SHP77 (cell line): Measurements from ENCODE around the gene ELK3.

Source experiments
- DNase-seq, 2 experiments: peaks; one replicate each; lab custom pipeline; 2025; lab: John Stamatoyannopoulos, UW

Gene ELK3

DNA sequence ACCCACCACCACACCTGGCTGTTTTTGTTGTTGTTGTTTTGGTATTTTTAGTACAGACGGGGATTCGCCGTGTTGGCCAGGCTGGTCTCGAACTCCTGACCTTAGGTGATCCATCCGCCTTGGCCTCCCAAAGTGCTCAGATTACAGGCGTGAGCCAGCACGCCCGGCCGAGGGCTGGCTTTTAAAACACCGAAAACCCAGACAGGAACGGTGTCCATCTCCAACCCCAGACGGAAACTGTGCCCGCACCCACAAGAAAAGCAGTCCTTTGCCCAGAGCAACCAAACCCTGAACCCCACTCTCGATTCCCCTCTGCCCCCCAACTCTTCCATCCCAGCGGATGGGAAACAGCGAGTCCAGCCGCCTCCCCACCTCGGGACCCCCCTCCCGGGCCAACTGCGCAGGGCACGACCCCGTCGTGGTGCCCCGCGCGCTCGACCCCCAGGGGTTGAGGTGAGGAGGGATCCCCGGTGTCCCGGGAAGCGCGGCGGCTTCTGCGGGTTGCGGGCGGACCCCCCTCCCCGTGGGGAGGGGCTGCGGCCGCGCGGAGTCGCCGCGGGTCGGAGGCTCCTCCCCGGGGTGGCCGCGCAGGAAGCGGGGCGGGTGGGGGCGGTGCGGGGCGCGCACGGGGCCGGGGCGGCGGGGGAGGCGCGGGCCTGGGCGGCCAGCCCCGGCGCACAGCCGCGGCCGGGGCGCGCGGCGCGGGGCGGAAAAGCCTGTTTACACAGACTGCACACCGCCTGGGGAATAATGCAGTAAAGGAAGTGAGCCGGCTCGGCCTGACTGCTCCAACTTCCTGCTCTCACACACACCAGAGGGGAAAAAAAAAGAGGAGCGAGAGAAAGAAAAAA lies at the start of gene ELK3:
ELK3 (plus strand) TSS at position 651 of the 851 bp plus-strand sequence.
- DNase-seq = peak; percentile 41 to 59

GRCh38 chr12:96146747-96147146 lies 47.4 kb upstream of the ELK3 start:
- DNase-seq = no peak

DNA sequence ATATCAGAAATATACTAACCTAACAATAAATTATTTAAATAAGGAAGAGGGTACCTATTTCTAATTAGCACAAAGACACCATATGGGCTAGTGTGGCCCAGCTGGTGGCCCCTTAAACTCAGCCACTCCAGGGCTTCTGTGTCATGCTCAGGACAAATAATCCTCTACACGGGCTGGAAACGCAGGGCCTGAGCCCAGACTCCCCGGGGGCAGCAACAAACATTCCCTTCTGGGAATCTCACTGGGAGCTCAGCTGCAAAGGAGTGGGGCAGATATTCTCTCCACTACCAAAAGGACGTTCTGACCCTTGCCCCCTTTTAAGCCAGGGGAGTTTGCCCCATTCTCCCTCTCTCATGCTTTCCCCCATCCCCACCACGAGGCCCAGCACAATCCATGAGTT lies 43.7 kb upstream of the ELK3 start:
- no peak for DNase-seq

DNA sequence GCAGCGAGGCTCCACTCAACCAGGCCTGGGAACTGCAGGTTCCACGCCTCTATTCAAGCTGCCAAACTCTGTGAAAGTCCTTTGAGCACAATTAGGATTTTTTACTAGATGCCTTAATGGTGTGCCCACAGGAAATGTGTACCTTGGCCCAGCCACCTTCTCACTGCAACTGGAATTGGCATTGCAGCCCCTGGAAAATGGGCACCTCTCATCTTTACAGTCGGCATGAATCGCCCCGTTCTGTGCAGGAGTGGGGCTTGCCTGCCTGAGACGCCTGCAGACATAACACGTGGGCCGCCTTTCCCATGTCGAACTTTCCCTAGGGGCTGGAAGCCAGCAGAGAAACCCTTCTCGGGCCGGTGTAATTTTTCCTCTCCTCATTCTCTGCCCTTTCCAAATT lies 42.0 kb upstream of the ELK3 start:
- no peak for DNase-seq

- DNase-seq = no peak
Observed at GRCh38 chr12:96153131-96153725, 40.9 kb upstream of the ELK3 start.

DNA sequence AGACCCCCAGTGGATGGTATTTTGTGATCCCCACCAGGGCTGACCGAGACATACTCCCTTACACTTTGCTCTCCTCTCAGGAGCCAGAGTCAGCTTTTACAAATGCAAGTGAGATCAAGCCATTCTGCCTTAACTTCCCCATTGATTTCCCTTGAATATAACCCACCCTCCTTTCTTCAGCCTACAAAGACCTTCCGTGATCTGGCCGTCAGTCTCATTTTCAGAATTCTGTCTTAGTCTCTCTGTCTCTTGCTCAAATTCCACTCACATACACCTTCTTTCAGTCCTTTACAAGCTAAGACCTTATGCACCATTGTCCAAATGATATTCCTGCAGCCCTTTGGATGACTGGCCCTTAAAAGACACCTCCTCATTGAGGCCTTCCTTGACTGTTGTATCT lies 39.0 kb upstream of the ELK3 start:
- no peak for DNase-seq

- no peak for DNase-seq
Observed at GRCh38 chr12:96155781-96156180, 38.4 kb upstream of the ELK3 start.

DNA sequence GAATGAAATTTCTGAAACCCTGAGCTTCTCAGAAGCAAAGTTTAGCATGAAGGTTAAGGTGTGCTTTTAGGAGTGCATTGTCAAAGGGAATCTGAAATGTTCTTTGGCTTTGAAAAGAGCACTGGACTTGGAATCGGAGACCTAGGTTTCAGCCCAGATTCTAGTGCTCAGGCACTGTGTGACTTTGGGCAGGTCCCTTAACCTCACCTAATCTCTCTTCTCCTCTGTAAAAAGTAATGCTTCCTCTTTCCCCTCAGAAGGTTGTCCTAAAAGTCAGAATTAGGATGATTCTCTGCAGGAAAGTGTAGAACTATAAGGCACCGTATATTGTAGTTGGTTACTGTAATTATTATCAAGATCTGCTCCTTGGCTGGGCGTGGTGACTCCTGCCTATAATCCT lies 38.0 kb upstream of the ELK3 start:
- no peak for DNase-seq

DNA sequence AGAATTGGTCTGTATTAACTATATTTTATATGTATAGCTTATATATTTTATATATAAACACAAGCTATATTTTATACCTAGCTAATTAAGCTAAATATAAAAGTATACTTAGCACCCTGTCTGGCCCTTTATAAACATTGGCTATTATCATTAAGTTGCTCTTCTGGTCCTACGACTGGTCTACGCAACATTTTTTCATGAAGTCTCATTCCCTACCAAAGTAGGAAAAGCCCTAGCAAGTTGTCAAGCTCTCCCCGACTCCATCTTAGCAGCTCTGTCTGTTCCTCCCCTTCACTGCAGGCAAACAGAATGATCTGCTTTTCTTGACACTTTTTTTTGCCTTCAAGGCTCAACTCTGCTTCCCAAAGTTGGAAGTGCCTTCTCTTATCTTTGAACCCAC lies 36.7 kb upstream of the ELK3 start:
- DNase-seq = no peak

GRCh38 chr12:96164951-96165811 lies 29.0 kb upstream of the ELK3 start:
- no peak for DNase-seq

- DNase-seq = no peak
Observed at GRCh38 chr12:96166765-96167164, 27.4 kb upstream of the ELK3 start.

DNA sequence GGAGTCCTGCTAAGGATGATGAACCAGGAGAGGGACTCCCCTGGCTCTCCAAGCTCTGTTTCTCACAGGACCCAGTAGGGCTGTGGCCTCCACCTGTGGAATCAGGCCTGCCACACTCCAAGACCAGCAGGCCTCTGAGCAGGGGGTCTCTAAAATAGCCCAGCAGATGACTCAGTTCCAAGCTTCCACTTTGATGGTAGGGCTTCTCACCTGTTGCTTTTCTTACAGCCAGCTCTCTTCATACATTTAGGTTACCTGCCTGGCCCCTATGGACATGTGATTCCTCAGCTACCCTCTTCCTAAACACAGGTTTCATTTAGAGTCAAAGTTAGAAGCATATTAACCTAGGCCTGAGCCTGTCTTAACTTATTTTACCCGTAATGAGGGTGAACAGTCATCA lies 26.7 kb upstream of the ELK3 start:
- DNase-seq = no peak

- DNase-seq = no peak
Observed at GRCh38 chr12:96170328-96170727, 23.8 kb upstream of the ELK3 start.

GRCh38 chr12:96170762-96171161 lies 23.4 kb upstream of the ELK3 start:
- DNase-seq = no peak

DNA sequence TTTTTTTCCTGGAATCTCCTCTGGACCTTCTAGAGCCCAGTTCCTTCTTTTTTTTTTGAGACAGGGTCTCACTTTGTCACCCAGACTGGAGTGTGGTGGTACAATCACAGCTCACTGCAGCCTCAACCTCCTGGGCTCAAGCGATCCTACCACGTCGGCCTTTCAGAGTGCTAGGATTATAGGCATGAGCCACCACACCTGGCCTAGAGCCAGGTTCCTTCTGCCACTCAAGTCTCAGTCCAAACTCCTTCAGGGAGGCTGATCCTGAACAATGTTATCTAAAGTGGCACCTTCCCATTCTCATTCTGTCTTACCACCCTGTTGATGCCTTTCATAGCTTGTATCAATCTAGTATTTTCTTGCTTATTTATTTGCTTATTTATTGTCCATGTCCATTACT lies 22.3 kb upstream of the ELK3 start:
- no peak for DNase-seq

- DNase-seq = no peak
Observed at GRCh38 chr12:96172981-96173380, 21.2 kb upstream of the ELK3 start.

DNA sequence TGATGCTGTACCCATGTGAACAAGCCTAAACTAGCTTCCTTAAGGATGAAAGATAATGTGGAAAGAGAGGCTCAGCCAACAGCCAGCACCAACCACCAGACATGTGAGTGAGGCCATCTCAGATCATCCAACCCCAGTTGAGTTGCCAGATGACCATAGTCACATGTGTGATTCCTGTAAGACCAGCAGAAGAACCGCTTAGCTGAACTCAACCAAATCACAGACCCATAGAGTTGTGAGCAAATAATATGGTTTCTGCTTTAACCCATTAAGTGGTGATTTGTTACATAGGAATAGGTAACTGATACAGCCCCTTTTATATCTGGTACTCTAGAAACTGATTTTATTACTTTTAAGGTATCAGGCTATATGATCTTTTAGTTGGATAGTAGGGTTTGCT lies 17.6 kb upstream of the ELK3 start:
- no peak for DNase-seq

GRCh38 chr12:96177013-96177412 lies 17.2 kb upstream of the ELK3 start:
- DNase-seq = no peak

DNA sequence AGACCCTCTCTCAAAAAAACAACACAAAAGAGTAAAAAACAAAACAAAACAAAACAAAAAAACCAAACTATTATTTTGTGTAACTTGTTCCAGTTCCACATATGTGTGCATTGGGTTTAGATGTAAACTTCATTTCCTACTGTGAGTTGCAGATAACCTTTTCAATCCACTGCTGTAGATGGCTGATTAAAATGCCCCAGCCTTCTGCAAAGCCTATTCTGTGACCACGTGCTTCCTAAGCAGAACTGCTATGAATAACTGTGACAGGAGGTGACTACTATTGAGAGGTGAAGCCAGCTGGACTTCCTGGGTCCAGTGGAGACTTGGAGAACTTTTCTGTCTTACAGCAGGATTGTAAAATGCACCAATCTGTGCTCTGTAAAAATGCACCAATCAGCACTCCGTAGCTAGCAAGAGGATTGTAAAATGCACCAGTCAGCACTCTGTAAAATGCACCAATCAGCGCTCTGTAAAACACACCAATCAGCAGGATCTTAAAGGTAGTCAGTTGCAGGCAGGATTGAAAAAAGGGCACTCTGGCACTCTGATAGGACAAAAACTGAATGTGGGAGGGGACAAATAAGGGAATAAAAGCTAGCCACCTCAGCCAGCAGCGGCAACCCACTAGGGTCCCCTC lies 10.3 kb upstream of the ELK3 start:
- no peak for DNase-seq

DNA sequence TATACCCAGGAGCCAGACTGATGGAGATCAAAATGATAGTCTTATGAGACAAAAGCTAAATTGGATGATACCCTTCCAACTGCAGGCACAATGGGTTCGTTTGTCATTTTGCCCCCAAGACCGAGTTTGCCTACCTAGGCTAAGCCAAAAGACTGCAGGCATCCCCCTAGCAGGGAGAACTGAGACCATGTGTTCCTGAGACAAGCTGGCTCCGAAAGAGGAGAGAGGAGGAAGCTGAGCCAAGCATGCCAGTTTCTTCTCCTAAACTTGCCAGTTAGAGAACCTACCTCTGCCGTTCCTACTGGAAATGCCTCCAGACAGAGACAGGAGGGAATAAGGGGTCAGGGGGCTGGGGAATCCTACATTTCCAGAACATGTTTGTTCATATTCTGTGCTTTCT lies 8.3 kb upstream of the ELK3 start:
- DNase-seq = no peak

DNA sequence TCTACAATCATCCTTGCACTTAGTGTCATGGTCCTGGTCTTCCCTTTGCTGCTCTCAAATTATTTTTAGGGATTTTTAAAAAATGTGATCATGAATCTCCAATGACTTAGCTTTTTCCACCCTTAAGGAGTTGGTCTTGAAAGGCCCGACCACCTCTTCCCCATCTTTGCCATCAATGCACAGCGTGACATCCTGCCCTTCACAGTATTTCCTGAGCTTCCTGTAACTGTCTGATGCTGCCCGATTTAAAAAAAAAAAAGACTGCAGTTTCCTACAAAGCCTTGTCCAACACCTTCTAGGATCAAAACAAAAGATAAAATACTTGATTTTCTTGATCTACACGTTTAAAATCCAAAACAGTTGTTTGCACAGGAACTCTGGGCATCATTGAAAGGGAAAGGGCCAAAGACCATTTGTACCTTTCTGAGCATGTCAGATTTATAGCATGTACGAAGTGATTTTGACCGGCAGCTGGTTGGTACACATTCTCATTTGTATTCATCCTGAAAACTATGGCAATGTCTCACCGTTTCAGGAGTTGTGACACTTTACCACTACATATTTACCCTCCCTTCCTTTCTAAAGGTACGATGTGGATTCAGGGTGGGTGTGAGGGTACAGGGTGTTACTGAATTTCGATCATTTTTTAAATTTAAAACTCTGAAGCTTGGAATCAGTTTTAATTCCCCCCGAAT lies 7.4 kb upstream of the ELK3 start:
- no peak for DNase-seq

GRCh38 chr12:96187956-96188355 lies 6.2 kb upstream of the ELK3 start:
- DNase-seq = no peak
